GM23248 (cell line): Measurements from ENCODE around the gene MEX3A.

Experiments
- EZH2 ChIP-seq: fragments of 200-600 bp; sonication (generic); IDR thresholded peaks from 2 replicates; pipeline ENCODE4 v1.6.1; 2018; ENCODE audit warnings: antibody characterized with exemption, mild to moderate bottlenecking; ENCODE audit not compliant: insufficient read depth, poor library complexity, severe bottlenecking
- EZH2phosphoT487 ChIP-seq: fragments of 200-600 bp; sonication (generic); IDR thresholded peaks from 2 replicates; pipeline ENCODE4 v1.6.1; 2018; ENCODE audit warnings: antibody characterized with exemption, moderate library complexity, mild to moderate bottlenecking, low read depth; ENCODE audit not compliant: insufficient read depth

- TF ChIP-seq EZH2 (no peak), EZH2phosphoT487 (no peak)
Measured at GRCh38 chr1:156080863-156081179, 1.4 kb downstream of the MEX3A start.
